ENCODE results near the gene TGM2.

Gene TGM2

DNA sequence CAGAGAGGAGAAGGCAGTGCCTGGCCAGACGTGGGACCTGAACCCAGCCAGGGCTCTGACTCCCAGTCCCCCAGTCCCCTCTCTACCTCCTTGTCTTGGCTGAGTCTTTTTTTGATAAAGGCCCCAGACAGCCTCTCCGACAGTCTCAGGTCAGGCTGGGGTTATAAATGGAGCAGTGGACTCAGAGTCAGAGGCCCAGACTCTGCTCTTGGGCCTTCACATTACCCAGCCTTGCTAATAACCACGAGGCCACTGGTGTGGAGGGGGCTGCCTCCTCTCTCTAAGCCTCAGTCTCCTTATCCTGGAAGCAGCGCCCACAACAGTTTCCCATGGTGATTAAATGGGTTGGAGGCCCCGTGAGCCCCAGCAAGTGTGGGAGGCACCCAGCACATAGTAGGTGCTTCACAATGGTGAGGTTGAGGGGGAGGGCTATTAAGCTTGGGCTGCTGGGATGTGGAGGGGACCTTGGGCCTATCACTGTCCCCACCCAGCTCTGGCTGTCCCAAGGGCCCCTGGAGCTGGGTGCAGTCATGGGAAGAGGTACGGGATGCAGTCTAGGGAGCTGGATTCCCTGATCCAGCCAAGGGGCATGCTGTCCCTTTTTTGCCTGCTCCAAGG is 35.7 kb downstream of the TGM2 start:
- no peak for DNase-seq

DNA sequence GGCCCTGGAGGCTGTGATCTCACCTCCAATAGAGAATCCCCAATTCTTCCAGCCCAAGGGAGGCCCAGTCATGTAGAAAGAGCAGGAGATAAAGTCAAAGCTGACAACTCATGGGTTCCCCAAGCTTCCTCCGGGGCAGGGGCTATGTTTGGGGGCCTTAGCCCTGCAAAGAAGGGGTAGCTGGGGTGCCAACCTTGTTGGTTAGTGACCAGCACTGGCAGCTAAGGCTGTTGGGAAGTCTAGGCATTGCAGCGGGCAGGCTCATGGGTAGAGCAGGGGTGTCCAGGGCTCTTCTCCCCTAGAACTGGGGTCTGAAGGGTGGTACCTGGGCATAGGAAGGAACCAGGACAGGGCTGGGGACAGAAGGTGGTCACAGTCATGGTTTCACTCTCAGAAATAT is 36.4 kb downstream of the TGM2 start:
- DNase-seq = no peak

DNA sequence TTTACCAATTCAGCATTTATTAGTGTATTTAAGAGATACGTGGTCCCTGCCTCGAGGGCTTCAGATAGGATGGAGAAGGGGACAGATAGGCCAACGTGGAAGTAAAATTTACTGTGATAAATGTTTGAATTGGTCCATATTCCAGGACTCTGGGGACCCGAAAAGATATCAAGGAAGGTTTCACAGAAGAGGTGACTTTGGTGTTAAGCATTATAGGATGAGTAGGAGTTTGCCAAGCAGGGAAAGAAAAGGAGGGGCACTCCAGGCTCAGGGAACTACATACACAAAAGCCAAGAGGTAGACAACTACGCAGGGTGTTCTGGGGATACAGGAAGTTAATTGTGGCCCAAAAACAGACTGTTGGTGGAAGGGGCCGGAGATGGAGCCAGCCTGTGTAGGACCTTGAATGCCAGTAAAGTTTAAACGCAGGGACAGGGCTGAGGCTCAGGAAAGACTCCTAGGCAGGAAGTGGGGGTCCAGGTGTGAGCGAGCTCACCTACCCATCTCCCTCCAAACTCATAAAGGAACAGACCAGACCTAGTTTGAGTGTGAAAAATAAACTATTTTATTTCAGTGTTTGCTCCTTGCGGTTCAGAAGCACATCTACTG is 37.0 kb downstream of the TGM2 start:
- DNase-seq = no peak

DNA sequence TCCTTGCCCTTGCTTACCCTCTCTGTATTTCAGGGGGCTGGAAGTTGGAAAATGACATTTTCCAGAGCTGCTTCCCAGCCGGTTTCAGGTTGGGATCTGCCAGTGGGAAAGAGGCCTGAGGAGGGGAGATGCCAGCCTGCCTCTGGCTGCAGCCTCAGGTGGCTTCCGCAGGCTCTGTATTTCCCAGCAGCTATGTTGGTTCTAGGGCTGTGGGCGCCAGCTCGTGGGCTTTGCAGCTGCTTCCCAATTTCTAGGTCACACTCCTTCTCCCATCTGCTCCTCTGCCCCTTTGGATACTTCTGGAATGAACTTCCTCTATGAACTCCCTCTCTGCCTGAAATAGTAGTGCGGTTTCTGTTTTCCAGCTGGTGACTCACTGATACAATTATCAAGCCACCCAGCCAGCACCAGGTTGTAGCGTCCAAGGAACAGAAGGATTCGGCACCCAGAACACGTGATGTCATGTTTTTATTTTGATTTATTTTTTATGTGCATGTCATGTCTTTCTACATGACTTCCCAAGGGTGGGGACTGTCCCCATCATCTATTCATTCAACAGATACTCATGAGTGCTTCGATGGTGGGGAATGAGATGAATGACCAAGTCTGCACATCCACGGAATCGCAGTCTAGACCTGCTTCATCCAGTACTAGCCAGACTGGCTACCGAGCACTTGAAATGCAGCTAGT is 38.0 kb downstream of the TGM2 start:
- no peak for DNase-seq

DNA sequence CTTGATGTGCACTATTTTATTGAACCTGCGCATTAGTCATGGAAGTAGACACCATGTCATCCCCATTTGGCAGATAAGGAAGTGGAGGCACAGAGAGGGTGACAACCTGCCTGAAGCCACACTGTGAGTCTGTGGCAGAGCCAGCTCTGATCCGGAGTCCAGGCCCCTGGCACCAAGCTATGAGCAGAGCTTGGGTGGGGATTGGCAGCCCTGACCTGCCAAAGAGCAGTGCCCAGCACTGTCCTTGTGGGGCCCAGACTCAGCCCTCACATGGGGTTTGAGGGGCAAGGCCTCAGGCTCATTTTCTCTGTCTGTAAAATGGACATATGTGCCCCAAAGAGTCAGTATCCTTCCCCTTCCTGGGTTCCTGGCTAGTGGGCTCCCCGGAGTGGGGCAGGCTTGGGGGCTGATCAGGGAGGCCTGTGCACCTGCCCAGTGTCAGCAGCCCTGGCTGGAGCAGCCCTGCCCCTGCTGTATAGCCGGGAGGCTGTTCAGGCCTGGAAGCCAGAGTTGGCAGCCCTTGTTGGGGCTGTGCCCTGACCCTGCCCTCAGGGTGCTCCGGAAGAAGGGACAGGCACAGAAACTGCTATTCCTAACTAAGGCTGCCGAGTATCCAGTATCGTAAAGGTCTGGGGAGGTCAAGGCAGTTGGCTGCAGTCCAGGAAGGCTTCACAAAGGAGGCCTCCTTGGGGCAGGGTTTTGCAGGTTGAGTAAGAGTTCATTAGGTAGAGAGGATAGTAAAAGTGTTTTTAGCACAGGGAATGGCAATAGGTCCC is 38.7 kb downstream of the TGM2 start:
- no peak for DNase-seq

DNA sequence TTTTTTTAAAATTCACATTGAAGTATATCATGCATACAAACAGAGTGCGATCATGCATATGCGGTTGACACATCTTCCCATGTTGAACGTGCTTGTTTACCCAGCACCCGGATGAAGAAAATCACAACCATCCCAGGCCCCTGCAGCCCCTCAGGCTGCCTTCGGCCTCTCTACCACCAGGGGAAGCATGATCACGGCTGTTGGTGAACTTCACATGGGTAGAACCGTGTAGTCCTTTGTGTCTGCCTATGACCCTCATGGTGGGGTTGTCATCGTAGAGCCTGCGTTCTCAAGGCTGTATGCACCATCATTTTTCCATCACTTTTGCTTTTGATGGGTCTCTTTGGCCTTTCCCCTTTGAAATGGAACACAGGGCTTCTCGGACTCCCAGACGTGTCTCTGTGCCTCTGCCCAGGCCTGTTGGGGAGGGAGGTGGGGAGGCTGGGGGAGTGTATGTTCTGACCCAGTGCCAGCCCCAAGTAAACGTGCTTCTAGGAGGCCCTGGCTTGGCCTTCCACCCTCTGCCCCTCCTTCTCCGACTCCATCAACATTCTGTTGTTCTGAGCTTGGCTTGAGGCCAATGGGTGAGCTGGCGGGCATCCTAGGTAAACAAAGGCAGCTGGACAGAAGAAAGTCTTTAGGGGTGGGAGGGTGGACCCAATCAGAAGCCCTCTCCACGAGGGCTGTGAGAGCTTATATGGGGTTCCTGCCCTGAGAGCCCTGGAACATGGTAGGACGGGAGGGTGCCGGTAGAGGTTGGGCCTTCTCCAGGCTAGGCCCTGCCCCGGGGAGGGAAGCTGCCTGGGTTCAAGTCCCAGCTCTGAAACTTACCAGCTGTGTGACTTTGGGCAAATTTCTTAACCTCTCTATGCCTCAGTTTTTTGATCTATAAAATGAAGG is 39.7 kb downstream of the TGM2 start:
- DNase-seq = no peak

DNA sequence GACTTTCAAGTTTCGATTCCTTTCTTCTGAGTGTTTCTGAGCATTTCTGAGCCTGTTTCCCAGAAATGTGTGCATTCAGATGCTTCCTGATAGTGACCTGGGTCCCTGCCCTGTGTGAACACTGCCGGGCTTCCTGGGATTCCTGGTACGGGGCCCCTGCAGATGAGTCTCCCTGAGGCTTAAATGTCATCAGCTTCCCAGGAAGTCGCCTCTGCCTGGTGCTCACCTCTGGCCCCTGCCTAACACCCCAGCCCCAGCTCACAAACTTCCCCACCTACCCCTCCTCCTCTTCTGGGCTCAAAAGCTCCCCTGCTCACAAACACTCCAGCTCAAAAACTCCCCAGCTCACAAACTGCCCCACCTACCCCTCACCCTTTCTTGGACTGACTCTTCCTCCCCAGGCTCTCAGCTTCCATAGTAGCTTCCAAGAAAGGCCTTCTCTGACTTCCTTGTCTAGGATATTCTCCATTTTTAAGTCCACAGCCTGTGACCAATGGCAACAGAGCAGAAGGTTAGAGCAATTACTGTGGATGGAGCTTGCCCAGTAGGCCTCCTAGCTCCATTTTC is 42.0 kb downstream of the TGM2 start:
- DNase-seq = no peak

DNA sequence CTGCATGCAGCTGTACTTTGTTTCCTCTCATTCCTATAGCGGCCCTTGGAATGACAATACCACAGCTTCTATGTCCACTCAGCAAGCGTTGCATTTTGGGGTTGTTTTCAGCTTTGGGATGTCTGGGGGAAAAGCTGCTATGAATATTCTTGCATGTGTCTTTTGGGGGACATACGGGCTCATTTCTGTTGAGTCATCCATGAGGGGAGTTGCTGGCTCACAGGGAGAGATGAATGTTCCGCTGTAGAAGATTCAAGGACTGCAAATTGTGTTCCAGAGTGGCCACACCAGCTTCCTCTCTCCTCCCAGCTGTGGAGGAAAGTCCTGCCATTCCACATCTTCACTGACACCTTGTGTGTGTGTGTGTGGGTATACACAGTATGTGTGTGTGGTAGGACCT is 43.3 kb downstream of the TGM2 start:
- DNase-seq = no peak

DNA sequence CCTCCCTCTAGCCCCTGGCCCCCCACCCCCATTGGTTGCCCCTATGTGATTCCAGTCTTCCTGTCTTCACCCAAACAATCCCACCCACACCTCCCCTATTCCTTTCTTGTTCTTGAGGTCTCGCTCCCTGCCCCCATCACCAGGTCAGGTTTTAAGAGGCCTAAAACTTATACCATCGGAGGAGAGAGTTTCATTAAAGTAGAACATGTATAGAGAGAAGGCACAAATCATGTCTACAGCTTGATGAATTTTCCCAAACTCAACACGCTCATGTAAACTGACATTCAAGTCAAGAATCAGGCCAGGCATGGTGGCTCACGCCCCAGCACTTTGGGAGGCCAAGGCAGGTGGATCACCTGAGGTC is 44.5 kb downstream of the TGM2 start:
- no peak for DNase-seq

DNA sequence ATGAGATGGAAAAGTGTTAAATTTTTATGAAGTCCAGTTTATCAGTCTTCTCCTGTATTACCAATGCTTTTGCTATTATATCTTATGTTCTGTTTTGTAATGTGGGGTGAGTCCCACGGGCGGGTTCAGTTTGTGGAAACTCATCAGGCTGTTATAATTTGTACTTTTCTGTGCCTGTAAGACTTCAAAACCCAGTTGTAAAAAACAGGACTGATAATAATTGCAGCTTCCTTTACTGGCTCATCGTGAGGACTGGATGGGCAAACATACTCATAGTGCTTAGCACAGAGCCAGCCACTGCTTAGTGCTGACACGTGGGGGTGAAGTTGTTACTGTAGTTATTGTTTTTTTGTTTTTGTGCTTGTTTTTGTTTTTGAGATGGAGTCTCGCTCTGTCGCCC is 45.6 kb downstream of the TGM2 start:
- DNase-seq = no peak

DNA sequence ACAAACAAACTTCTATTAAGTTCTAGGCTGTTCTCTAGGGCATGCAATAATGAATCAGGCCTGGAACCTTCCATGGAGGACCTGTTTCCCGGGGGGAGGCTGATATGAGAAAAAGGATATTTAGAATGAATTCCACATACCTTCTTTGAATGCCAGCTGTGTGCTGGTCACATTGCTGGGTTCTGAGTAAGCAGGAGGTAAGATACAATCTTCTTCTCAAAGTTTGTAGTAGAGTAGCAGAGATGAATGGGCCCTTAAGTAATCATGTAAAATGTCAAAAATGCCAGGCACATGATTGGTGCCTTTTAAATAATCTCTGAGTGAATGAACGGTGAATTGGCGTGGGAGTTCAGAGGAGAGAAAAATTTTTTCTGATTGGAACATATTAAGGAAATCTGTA is 47.4 kb downstream of the TGM2 start:
- DNase-seq = no peak

DNA sequence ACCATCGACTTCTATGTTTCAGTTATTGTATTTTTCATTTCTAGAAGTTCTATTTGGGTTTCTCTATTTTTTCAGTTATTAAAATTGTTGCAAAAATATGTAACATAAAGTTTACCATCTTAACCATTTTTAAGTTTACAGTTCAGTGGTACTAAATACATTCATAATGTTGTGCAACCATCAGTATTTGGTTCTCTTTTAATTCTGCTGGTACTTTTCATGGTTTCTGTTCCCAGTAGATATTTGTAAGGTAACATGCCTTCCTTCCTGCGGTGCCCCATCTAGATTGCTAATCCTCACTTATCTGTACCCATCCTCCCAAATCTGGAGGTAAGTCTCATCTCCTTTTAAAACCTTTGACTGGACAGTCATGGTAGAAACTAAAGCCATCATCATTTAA is 47.9 kb downstream of the TGM2 start:
- DNase-seq = no peak

DNA sequence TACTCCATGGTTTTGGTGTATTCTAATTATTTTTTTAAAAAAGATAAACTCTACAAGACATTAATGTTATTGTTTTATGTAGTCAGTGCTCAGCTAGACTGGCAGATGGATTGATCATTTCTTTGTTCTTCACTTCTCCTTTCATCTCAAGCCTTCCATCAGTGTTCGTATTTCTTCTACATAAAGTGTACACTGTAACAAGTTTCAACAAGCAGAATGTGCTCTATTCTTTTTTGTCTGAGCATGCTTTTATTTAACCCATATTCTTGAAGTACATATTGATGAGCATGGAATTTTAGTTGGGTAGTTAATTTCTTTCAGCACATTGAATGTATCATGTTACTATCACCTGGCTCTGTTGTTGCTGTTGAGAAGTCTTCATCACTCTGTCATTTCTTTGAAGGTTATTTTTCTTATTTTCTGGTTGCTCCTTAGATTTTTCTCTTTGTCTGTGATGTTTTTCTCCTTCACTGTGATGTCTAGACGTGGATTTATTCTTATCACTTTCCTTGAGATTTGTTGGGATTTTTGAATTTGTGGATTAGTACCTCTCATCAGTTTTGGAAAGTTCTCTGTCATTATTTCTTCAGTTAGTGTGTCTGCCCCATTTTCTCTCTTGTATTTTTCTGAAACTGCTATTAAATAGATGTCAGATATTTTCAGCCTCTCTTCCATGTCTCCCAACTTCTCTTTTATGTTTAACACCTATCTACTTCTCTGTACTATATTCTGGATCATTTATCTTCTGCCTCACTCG is 48.5 kb downstream of the TGM2 start:
- no peak for DNase-seq

DNA sequence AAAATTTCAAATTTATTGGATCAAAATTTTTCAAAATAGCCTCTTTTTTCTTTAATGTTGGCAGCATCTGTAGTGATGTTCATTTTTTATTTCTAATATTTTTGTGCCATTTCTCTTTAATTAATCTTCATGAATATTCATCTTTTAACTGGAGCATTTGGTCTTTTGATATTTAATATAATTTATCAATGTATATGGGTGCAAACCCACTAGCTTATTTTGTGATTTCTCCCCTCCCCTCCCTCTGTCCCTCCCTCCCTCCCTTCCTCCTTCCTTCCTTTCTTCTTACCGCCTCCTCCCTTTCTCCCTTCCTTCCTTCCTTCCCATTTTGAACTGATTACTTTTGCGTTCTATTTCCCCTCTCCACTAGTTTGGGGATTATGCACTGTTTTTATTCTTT is 49.2 kb downstream of the TGM2 start:
- no peak for DNase-seq

DNA sequence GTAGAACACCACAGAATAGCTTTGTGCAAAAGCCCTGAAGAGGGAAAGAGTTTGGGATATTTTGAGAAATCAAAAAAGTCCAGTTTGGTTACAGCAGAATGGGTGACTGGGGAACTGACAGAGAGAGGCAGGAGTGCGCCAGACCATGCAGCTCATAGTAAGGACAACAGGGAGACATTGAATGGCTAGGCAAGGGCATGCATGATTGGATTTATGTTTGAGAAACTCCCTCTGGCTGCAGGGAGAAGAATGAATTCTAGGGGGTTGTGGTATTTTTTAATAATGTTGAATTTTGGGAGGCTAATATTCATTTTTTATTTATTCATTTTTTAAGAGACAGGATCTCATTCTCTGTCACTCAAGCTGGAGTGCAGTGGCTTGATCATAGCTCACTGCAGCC is 49.9 kb downstream of the TGM2 start:
- no peak for DNase-seq

DNA sequence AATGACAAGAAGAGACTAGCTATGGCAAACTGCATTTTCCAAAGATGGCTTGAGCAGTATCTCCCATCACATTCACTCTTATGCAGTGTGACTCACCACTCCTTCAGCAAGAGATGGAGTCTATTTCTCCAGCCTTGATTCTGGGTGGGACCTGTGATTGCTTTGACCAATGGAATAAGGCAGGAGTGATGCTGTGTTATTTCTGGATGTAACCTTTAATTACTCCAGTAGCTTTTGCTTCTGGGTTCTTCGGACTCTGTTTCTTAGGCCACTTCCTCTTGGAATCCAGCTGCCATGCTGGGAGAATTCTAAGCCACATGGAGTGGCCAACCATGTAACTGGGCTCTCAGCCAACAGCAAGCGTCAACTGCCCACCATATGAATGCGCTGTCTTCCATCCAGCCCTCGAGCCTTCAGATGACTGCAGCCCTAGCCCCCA is 50.7 kb downstream of the TGM2 start:
- no peak for DNase-seq

DNA sequence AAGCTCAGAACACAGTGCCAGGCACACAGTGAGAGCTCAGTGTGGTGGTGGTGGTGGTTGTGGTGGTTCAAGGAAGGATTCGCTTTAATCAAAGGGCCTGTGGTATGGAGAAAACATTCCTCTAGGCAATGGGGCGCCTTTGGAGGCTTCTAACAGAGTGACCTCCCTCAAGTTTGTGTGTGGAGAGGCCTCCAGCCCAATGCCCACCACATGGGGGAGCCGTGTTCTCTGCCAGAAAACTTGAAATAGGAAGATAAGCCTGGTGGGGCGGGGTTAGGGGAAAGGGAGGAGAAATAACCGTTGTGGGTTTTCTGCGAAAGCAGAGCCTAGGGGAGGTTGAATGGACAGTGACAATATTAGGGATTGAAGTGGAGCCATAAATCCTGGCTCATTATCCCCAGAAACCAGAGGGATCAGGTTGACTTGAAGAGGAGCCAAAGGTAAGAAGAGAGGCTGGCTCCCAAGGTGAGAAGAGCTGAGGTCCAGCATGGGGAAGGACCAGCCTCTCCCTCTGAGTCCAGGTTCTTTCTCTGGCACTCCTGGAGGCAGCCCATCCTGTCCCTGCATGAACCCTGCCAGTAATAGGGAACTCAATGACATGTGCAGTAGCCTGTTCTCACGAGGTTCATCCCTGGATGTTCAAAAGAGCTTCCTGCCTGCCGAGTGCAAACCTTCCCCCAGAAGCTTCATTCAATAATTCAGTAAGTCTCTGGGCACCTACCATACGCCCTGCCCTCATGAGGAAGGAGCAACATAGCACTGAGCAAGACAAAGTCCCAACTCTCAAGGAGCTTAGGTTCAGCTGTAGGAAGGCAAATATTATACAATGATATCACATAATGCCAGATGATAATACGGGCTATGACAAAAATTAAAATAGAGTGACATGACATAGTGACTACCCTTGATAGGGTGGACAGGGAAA is 51.4 kb downstream of the TGM2 start:
- DNase-seq = no peak

DNA sequence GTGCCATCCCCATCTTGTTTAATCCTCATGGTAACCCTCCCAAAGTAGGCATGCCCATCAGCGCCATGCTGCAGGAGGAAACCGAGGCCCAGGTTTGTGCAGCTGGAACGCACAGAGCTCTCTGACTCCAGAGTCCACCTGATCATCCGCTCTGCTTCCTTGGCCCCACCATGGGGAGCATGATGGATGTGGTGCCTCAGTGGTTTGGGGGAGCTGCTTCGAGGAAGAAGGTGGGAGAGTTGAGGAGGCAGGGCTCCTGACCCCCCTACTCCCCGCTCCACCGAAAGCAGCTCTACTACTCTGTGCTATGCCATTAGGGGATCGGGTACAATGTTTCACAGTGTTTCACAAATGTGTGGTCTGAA is 52.2 kb downstream of the TGM2 start:
- DNase-seq = no peak

DNA sequence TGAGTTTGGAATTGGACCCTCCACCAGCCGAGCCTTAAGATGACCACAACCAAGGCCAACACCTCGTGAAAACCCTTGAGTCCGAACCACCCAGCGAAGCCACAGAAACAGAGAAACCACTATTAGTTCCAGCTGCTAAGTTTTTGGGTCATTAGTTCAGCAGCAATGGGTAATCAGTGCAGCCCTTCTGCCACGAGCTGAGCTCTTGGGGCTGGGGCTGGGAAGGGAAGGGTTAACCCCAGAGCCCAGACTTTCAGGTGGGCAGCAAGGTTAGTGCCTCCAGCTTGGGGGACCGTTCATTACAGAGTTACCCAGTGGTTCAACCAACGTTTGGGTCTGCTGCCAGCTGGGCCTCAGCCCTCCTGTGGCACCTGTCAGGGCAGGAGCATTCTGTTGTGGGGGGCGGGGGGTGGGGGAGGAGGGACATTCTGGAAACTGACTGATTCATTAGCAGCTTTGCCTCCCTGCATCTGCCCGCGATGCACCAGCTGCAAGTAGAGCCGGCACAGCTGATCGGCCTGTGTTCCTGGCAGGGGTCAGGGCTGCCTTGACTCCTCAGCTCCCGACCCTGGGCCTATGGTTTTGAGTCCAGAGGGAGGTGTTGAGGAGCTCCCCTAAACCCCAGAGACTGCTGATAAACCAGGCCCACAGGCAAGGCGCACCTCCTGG is 52.7 kb downstream of the TGM2 start:
- no peak for DNase-seq
